HG03066 (cell line): ENCODE results near the gene PDP2.
"Not testable (repeated sequence)": the region's sequence is repeated elsewhere in the genome, so short reads cannot be mapped to it uniquely, and the experiment has no call there.

Experiments used
- ATAC-seq: cut with Tn5 transposase; IDR thresholded peaks from one replicate; pipeline ENCODE4 v1.9.1; 2021; ENCODE audit warnings: low read depth; ENCODE audit not compliant: unreplicated experiment

PDP2 gene

DNA sequence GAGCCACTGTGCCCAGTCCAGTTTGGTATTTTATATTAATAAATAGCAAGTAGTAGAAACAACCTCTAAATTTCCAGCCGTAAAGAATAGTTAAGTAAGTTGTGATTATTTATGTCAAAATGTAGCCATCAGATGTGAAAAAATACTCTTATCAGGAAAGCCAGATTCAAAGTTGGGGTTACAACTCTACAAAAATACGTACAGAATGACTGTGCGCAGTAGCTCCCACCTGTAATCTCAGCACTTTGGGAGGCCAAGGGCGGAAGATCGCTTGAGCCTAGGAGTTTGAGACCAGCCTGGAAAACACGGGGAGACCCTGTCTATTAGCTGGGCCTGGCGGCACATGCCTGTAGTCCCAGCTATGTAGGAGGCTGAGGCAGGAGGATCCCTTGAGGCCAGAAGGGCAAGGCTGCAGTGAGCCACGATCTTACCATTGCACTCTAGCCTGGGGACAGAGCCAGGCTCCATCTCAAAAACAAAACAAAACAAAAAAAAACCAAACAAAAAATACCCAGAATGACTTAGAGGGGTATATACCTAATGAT is 1.7 kb downstream of the PDP2 start:
- ATAC-seq, result no peak

DNA sequence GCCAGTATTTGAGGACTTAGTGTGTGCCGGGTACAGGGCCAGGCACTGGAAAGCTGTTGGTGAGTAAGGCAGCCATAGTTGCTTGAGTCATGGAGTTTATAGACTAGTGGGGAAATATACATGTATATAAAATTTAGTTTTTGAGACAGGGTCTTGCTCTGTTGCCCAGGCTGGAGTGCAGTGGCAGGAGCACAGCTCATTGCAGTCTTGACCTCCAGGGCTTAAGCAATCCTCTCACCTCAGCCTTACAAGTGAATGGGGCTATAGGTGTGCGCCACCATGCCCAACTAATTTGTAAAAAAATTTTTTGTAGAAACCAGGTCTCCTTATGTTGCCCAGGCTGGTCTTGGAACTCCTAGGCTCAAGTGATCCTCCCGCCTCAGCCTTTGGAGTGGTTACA is 2.4 kb downstream of the PDP2 start:
- ATAC-seq, result no peak

DNA sequence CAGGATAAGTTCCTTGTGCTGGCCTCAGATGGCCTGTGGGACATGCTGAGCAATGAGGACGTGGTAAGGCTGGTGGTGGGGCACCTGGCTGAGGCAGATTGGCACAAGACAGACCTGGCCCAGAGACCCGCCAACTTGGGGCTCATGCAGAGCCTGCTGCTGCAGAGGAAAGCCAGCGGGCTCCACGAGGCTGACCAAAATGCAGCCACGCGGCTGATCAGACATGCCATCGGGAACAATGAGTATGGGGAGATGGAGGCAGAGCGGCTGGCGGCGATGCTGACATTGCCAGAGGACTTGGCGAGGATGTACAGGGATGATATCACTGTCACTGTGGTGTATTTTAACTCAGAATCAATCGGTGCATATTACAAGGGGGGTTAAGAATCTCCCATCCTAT is 5.2 kb downstream of the PDP2 start:
- ATAC-seq, result no peak

DNA sequence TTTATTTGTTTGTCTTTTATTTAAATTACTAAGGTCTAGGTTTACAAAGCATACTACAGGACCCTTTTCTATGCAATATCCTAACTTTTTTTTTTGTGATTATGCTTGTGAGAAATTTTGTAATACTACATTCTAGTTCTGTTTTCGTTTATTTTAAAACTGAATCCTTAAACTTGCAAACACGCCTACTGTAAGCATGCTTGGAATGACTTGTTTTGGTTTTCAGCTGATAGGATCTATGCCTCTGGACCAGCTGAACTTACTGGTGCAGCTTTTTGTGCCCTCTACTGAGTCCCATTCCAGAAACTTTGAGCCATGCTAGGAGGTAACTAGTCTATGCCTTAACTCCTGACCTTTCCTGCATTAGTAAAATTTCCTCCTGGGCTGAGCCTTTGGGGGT is 6.0 kb downstream of the PDP2 start:
- ATAC-seq, result no peak

DNA sequence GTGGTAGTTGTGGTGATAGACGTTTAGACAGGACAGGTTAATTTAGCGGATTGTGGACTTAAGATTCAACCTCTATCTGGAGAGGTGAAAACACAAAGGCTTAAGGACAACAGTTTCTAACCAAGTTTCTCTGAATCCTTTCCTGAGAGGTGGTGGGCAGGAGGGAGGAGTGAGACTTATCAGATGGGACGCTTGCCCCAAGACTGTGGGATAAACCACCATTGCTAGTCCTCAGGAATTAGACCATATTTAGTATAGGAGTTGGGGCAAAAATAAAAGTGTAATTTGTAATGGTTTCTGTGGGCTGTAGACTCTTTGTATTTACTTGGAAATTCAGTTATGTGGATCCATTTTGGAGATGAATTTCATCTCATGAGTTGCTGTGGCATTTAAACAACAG is 6.6 kb downstream of the PDP2 start:
- no peak for ATAC-seq

DNA sequence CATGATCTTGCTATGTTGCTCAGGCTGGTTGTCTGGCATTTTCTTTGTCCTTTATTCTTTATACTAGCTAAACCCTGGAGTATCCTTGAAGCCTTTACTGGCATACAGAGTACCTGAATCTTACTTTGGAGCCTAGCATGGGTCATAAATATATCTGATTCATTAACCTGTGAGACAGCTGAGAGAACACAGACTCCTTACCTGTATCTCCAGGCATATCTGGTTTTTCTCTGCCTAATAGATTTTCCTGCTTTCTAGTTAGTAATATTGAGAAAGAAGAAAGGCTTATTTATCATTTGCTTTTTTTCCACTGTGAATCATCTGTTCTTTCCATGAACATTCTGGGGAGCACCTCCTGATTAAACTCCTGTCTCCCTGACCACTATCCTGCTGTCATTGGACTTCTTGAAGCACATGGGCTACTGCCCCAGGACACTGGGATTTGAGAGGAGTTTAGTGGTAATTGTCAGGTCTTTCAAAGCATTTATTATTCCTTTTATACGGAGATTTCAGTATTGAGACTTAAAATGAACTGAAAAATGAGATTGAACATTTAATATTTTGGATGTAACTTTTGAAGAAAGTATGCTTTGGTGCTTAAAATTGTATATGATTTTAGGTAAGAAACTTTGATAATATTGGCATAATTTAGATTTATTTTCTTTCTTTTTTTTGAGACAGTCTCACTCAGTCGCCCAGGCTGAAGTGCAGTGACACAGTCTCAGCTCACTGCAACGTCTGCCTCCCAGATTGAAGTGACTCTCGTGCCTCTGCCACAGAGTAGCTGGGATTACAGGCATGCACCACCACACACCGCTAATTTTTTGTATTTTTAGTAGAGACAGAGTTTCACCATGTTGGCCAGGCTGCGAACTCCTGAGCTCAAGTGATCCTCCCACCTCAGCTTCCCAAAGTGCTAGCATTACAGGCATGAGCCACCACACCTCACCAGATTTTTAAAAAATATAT is 8.6 kb downstream of the PDP2 start:
- ATAC-seq, result no peak

DNA sequence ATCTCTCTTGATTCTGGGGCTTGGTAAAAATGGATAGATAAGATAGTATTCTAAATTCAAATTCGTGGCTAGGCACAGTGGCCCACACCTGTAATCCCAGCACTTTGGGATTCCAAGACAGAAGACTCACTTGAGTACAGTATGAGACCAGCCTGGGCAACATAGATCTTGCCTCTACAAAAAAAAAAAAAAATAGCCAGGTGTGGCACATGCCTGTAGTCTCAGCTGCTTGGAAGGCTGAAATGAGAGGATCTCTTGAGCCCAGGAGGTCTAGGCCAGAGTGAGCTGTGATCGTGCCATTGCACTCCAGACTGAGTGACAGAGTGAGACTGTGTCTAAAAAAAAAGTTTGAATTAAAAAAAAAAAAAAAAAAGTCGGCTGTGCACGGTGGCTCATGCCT is 9.3 kb downstream of the PDP2 start:
- ATAC-seq, result no peak

DNA sequence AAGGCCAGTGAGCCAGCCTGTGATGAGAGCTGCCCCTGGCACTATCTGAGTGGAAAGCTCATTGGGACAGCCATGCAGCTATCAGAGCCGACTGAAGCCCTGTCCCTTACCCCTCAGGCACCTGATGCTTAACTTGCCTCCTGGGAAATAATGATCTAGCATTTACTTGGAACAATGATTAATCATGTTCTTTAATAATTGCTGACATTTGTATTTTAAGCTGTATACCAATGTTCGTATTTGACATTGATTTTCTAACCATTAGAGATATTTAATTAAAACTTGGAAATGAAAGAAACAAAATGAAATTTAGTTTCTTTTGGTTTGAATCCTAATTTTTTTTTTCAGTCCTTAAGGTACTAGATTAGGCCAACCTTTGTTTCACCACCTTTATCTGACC is 10.5 kb downstream of the PDP2 start:
- ATAC-seq, result no peak

DNA sequence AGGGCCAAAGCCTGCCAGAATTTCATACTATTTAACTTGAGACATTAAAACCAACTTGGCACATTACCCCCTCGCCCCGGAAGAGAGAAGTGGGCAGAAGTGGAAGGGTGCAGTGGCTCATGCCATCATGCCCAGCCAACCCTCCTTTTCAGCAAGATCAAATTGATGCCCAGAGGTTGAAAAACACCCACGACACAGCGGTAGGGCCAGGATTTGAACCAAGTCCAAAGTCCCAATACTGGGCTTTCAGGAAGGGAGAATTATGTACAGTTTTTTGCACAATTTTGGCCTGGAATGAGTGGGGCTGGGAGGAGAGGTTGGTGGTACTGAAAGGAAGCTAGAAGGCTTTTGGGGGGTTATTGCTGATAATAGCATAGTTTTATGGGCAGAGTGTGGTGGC is 11.0 kb downstream of the PDP2 start:
- no peak for ATAC-seq

DNA sequence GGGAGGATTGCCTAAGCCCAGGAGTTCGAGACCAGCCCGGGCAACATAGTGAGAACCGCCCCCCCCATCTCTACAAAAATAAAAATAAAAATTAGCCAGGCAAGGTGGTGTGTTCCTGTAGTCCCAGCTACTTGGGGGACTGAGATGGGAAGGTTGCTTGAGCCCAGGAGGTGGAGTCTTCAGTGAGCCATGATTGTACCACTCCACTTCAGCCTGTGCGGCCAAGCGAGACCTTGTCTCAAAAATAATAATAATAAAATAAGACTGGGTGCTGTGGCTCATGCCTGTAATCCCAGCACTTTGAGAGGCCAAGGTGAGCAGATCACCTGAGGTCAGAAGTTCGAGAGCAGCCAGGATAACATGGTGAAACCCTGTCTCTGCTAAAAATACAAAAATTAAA is 11.5 kb downstream of the PDP2 start:
- ATAC-seq, result no peak

DNA sequence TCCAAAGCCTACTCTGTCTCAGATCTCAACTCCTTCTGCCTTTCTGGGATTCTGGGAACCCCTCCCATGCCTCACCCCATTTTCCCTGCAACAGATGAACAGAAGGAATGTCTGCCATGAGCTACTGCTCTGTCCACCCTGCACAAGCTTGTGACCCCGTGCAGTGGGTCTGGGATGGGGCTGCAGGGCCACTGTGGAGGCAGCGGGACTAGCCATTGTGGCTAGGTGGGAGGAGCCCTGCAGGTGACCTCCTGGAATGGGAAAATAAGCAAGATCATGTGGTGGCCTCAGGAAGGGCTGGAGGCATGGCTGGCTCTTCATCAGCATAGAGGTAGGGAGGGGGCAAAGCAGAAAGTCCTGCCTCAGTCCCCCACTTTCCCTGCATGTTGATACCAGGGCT is 13.7 kb downstream of the PDP2 start:
- no peak for ATAC-seq

DNA sequence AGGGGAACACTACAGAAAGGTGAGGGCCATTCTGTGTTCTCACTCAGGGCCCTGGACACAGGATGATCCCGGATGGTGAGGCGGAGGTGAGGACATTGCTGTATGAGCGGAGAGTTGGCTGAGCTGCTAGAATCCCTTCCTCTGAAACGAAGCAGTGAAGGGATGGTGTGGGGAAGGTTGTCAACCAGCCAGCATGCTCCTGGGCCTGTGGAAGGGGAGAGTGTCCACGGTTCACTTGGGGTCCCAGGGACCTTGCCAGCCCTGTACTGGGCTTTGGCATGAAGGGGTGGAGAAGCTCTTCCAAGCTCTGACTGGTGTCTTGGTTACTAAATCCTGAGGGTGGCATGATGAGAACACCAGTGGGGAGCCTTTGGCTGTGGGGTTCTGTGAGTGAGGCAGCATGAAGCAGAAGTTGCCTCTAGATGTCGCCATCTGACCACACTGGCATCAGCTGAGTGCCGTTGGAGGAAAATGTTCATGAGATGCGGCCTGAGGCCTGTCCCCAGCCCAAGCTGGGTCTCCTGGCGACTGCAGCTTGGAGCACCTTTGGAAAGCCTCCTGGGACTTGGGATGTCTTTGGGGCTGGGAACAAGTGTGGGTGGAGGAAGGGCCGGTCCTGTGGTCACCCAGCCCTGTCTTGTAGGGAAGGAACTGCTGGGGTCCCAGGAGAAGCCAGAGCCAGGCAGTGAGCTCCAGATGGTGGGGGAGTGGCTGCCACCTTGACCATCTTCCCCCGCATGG is 14.8 kb downstream of the PDP2 start:
- no peak for ATAC-seq

DNA sequence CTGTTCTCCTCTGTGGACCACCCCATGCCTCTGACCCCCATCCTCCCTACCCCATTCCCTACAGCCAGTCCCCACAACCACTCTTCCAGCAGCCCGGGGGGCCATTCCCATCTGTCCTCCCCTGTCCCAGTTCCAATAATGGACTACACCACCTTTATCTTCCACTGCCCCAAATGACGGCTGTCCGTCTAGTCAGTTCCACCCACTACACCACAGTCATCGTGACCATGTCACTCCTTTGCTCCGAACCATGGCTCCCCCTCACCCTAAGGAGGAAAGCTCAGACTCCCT is 15.3 kb downstream of the PDP2 start:
- no peak for ATAC-seq

DNA sequence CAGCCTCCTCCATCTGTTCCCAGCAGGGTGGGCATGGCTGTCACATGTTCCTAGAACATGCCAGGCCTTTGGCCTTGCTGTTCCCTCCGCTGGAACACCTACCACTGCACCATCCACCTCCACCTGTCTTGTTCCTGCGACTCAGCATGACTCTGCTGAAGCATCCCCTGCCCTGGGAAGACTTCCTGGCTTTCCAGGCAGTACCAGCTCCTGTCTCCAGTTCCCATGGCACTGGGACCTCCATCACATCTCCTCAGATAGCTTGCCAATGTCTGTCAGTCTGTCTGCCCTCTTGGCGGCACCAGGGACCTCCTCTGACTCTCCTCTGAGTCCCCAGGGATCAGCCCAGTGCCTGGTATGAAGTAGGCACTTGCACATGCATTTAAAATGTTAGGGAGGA is 15.7 kb downstream of the PDP2 start:
- ATAC-seq, result no peak

DNA sequence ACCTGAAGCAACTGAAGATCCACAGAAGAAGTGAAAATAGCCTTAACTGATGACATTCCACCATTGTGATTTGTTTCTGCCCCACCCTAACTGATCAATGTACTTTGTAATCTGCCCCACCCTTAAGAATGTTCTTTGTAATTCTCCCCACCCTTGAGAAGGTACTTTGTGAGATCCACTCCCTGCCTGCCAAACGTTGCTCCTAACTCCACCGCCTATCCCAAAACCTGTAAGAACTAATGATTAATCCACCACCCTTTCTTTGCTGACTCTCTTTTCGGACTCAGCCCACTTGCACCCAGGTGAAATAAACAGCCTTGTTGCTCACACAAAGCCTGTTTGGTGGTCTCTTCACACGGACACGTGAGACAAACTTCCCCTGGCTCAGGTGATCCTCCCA is 16.4 kb downstream of the PDP2 start:
- not testable (repeated sequence) for ATAC-seq

DNA sequence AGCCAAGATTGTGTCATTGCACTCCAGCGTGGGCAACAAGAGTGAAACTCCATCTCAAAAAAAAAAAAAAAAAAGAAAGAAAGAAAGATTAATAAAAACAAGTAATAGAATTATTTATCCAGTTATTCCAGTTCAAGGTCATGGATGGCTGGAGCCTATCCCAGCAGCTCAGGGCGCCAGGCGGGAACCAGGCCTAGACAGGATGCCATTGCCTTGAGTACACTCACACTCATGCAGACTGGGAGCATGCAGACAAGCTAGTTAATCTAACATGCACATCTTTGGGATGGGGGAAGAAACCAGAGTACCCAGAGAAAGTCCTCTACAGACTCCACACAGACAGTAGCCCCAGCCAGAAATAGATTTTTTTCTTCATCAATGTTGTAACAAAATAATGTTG is 17.9 kb downstream of the PDP2 start:
- ATAC-seq, result no peak

DNA sequence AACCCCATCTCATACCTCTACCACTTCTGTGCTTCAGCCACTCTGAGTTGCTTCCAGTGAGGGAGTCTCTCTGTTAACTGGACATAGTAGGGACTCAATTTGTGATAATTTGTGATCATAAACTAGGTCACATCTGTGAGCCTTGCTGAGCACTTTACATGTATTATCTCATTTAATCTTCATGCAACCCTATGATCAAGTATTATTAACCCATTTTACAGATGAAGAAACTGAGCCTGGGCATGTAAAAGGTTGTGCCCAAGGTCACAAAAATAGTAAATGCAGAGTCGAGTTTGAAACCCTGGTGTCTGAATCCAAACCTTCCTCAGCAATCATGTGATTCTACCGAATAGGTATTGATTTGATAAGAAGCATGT is 18.6 kb downstream of the PDP2 start:
- no peak for ATAC-seq

DNA sequence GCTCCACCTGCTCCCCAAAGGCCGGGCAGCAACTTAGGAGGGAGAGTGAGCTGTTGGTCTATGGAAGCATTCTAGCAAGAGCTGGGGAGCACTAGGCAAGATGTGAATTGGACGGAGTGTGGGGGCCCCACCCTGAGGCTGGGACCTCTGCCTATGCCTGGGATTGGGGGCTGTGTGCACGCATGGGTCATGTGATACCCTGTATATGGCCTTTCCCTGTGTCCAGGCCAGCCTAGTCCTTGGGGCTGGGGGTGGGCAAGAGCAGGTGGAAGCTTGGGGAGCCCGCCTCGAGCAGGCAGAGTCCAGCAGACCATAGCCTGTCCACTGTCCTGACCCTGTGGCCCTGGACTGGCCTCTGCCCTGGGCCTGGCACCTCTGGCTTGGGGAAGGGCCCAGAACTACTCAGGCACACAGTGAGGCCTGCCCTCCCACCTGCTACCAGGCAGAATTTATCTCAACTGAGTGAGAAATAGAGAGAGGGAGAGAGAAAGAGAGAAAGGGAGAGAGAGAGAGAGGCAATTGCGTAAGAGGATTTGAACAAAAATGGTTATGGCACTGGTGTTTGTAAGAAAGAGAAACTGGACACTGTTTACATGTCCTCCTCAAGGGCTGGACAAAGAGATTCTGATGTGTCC is 19.1 kb downstream of the PDP2 start:
- ATAC-seq, result no peak

DNA sequence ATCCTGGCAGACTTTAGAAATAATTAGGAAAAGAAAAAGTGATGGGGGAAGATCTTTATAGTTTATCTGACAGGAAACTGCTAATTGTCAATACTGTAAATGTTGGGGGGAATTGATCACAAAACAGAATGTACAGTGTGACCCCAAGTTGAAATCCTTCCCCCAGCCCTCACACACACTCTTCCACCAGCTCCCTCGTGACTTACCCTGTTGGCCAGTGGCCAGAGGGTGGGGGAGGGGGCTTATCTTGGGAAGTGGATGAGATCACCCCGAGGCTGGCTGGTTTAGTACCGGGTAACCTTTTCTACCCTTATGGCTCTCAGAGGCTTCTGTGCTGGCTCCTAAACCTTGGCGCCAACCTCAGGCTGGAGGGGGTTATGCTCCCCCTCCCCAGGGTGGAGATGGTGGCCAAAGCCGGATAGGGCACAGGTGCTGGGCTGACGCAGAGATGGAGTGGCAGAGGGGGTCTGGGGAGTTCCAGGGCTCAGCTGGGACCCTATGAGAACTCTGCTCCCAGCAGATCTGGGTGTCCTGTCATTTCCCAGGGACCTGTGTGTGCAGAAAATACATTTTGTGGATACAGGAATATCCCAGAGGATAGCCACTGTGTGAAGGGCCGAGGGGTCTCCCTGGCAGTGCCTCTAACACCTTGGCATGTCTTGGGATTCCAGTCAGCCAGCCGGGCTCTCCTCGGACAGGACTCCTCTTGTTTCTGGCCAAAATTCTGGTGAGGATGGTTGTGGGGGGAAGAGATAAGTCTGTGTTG is 19.8 kb downstream of the PDP2 start:
- no peak for ATAC-seq

DNA sequence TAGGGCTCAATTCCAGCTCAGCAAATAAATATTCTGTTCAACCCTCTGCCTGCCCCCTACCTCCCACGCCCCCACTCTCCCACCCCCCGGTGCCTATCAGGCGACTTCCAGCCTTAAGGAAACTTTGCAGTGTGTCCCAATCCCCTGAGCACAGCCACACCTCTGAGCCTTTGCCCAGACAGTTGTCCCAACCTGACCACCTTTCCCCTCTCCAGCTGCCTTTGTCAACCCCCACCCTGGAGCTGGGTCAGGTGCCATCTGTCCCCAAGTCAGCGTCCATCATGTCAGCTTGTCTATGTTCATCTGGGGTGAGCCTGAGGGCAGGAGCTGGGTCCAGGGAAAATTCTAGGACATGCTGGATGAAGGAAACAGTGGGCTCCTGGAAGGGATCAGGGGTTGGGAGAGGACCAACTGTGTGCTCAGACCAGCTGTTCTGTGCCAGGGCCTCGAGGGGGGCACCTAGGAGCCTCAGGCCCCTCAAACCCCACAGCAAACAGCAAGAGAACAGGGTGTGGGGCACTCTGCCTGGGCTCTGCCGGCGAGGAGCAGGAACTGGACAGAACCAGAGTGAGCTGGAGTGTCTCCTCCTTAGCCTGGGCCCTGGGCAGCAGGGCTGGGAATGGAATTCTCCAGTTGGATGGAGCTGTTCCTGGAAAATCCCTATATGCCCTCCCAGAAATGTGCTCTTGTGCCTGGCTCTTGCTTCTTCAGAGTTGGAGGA is 20.6 kb downstream of the PDP2 start:
- ATAC-seq, result no peak
